A549 (cell line): Measurements from ENCODE around the gene OCIAD2. TPM values are rescaled to one million over a fixed set of nuclear protein-coding genes. Genes with fewer than 3 reads are reported as not detected.

Source experiments
- ATAC-seq, 2 experiments: fragments of 200-7000 bp in 1 of 2; fragments of >200 bp in 1 of 2; cut with Nextera tagmentation in 1 of 2; cut with Tn5 transposase in 1 of 2; 3 replicates each; pipeline versions ENCODE4 v1.8.0 to v1.9.1; 2018 to 2020; ENCODE audit warnings: mild to moderate bottlenecking in 1 of 2, moderate library complexity in 1 of 2
- CTCF ChIA-PET: fragments of 300-600 bp; sonication (Branson Sonifier 250); formaldehyde crosslinking; extraction: SDS; loops from one replicate; lab custom pipeline; 2021; ENCODE audit warnings: antibody characterized with exemption, inconsistent platforms; lab: Yijun Ruan, JAX
- POLR2A ChIA-PET: fragments of 350-600 bp; formaldehyde crosslinking; extraction: SDS; loops from one replicate; lab custom pipeline; 2021; ENCODE audit warnings: antibody characterized with exemption, inconsistent platforms; lab: Yijun Ruan, JAX
- DNase-seq, 2 experiments: peaks; one replicate each; pipeline versions ENCODE4 v3.0.0 to v3.0.0-alpha.2; 2011 to 2016; ENCODE audit warnings: low read depth in 1 of 2, low spot score in 1 of 2
- FAIRE-seq: peaks from 2 replicates; lab custom pipeline; 2011; peaks lifted over from hg19 to GRCh38; lab: Jason Lieb, UNC
- H3K27ac ChIP-seq, 2 experiments: fragments of >200 bp; sonication (Bioruptor Twin); formaldehyde crosslinking; 3 replicates each; pipeline ENCODE4 v1.5.1; 2016 to 2017
- H3K4me1 ChIP-seq: fragments of >200 bp; sonication (Bioruptor Twin); formaldehyde crosslinking; 3 replicates; pipeline ENCODE4 v1.6.1; 2016
- H3K4me2 ChIP-seq: fragments of >200 bp; sonication (Bioruptor Twin); formaldehyde crosslinking; 3 replicates; pipeline ENCODE4 v1.6.1; 2016
- H3K4me3 ChIP-seq: fragments of >200 bp; sonication (Bioruptor Twin); formaldehyde crosslinking; 3 replicates; pipeline ENCODE4 v1.5.1; 2016
- H3K9me3 ChIP-seq: fragments of >200 bp; sonication (Bioruptor Twin); formaldehyde crosslinking; 3 replicates; pipeline ENCODE4 v1.6.1; 2016
- ATOH8 ChIP-seq: fragments of 250-450 bp; sonication (Bioruptor Pico); IDR thresholded peaks from 2 replicates; pipeline ENCODE4 v1.5.0; 2020; ENCODE audit warnings: low read depth, mild to moderate bottlenecking, moderate library complexity
- CHD2 ChIP-seq: fragments of 150-350 bp; IDR thresholded peaks from 2 replicates; pipeline ENCODE4 v1.6.1; 2014; ENCODE audit warnings: low read length; ENCODE audit not compliant: partially characterized antibody
- CTCF ChIP-seq: fragments of >200 bp; sonication (Bioruptor Twin); formaldehyde crosslinking; IDR thresholded peaks from 3 replicates; pipeline ENCODE4 v1.5.1; 2016
- EHF ChIP-seq: fragments of 250-450 bp; sonication (Bioruptor Pico); IDR thresholded peaks from 2 replicates; pipeline ENCODE4 v1.5.0; 2020; ENCODE audit warnings: mild to moderate bottlenecking
- ESRRA ChIP-seq: fragments of 150-350 bp; IDR thresholded peaks from 2 replicates; pipeline ENCODE4 v1.6.1; 2014; ENCODE audit warnings: mild to moderate bottlenecking, low read length, borderline replicate concordance
- FOXS1 ChIP-seq: fragments of 250-450 bp; sonication (Bioruptor Pico); IDR thresholded peaks from 2 replicates; pipeline ENCODE4 v1.5.0; 2020; ENCODE audit warnings: mild to moderate bottlenecking, moderate library complexity
- GATA3 ChIP-seq: IDR thresholded peaks from 2 replicates; pipeline ENCODE4 v1.6.1; 2012; ENCODE audit warnings: borderline replicate concordance
- HDAC2 ChIP-seq: fragments of 200-600 bp; sonication (generic); IDR thresholded peaks from 2 replicates; pipeline ENCODE4 v1.6.1; 2016
- HEYL ChIP-seq: fragments of 250-450 bp; sonication (Bioruptor Pico); IDR thresholded peaks from 2 replicates; pipeline ENCODE4 v1.8.0; 2021; ENCODE audit warnings: mild to moderate bottlenecking, moderate library complexity
- HOXB5 ChIP-seq: fragments of 250-450 bp; sonication (Bioruptor Pico); IDR thresholded peaks from 2 replicates; pipeline ENCODE4 v1.5.0; 2020; ENCODE audit warnings: mild to moderate bottlenecking, moderate library complexity
- MYC ChIP-seq: IDR thresholded peaks from 2 replicates; pipeline ENCODE4 v1.6.1; 2012; ENCODE audit warnings: mild to moderate bottlenecking, inconsistent platforms, low read length, improper control_type of control experiment, borderline replicate concordance
- NFE2L2 ChIP-seq: fragments of 150-350 bp; conservative IDR thresholded peaks from 2 replicates; pipeline ENCODE4 v1.6.1; 2014; ENCODE audit warnings: low read length
- NR3C1 ChIP-seq: fragments of >200 bp; sonication (Bioruptor Twin); formaldehyde crosslinking; IDR thresholded peaks from 3 replicates; pipeline ENCODE4 v1.6.1; 2017
- PBX3 ChIP-seq: IDR thresholded peaks from 2 replicates; pipeline ENCODE4 v1.6.1; 2012
- POLR2A ChIP-seq: IDR thresholded peaks from 2 replicates; pipeline ENCODE4 v1.6.1; 2012; ENCODE audit warnings: mild to moderate bottlenecking, low read length
- RAD21 ChIP-seq, 2 experiments: fragments of >200 bp in 1 of 2; sonication (Bioruptor Twin) in 1 of 2; formaldehyde crosslinking in 1 of 2; IDR thresholded peaks in 1 of 2; conservative IDR thresholded peaks in 1 of 2; 2 replicates in 1 of 2; 3 replicates in 1 of 2; pipeline ENCODE4 v1.6.1; 2012 to 2018; ENCODE audit warnings: inconsistent platforms in 1 of 2
- RARB ChIP-seq: fragments of 250-450 bp; sonication (Bioruptor Pico); IDR thresholded peaks from 2 replicates; pipeline ENCODE4 v1.8.0; 2021; ENCODE audit warnings: mild to moderate bottlenecking, moderate library complexity
- TP53 ChIP-seq: fragments of 250-450 bp; sonication (Bioruptor Pico); IDR thresholded peaks from 2 replicates; pipeline ENCODE4 v1.5.0; 2021; ENCODE audit warnings: mild to moderate bottlenecking, moderate library complexity
- ZSCAN20 ChIP-seq: fragments of 250-450 bp; sonication (Bioruptor Pico); IDR thresholded peaks from 2 replicates; pipeline ENCODE4 v1.8.0; 2022; ENCODE audit warnings: mild to moderate bottlenecking, moderate library complexity
- WGBS: methylation state at CpG from one replicate; pipeline ENCODE4 v1.1.6; 2017; ENCODE audit errors: missing lambda C conversion rate; 5-methylcytosine and 5-hydroxymethylcytosine counted together
- polyA plus RNA-seq, 4 experiments: library from polyadenylated mRNA; depleted of rRNA in 3 of 4; stranded (reverse); fragments of >200 nt; fragmentation: RNase III in 1 of 4; extraction: RNeasy Plus Mini Kit Qiagen cat#74134 plus additional on column Dnase treatment in 1 of 4; gene quantifications; 2 replicates in 3 of 4; 3 replicates in 1 of 4; pipeline ENCODE4 v1.2.3, GENCODE V29; 2011 to 2017

The OCIAD2 gene
- polyA plus RNA-seq, 2 of the 4 experiments (the other 2 are of a cell fraction) = 141 to 170 TPM

- ATAC-seq = peak; percentile 43 to 60; a peak in 3 of 6 replicates
- Histone ChIP-seq H3K9me3 (no peaks in the 10 kb centered on the region), H3K4me2 (peak overlapping the region; percentile 27; the same call in 1 of the 3 replicates), H3K27ac (peak overlapping the region in 1 of 2 experiments; percentile 58; a peak in 1 of 6 replicates), H3K4me3 (no peak overlapping the region), H3K4me1 (peaks cover 14% of the 10 kb centered on the region; the same call in 2 of the 3 replicates)
- CTCF ChIA-PET = interaction anchor here (0.7 to 1.7 kb wide), 9 partner anchors 12 to 343 kb away, joined by 3 to 7 read pairs (median 5); no protein-coding TSS in a partner anchor
- peak; percentile 15 to 41 for DNase-seq
- WGBS = 41% methylated on average over 8 of the region's 8 CpGs
- no peak for TF ChIP-seq HEYL
- no peak for TF ChIP-seq GATA3
- TF ChIP-seq TP53 (CRISPR knock-in tag) = no peak
- no peak for TF ChIP-seq ZSCAN20 (CRISPR knock-in tag)
- no peak for TF ChIP-seq PBX3
- no peak for TF ChIP-seq NR3C1
- no peak for TF ChIP-seq RARB
- no peak for TF ChIP-seq ATOH8 (CRISPR knock-in tag)
- no peak for TF ChIP-seq HOXB5 (CRISPR knock-in tag)
- no peak for TF ChIP-seq FOXS1
- no peak for TF ChIP-seq NFE2L2
- no peak for TF ChIP-seq CHD2
- TF ChIP-seq CTCF = no peak
- TF ChIP-seq ESRRA = no peak
- FAIRE-seq = no peak
- POLR2A ChIA-PET = interaction anchor here (1.5 kb wide), 1 partner anchor 38 kb away, joined by 4 read pairs; the partner anchor contains the start of gene OCIAD2
Observed at GRCh38 chr4:48944252-48944651, 37.7 kb upstream of the OCIAD2 start.

DNA sequence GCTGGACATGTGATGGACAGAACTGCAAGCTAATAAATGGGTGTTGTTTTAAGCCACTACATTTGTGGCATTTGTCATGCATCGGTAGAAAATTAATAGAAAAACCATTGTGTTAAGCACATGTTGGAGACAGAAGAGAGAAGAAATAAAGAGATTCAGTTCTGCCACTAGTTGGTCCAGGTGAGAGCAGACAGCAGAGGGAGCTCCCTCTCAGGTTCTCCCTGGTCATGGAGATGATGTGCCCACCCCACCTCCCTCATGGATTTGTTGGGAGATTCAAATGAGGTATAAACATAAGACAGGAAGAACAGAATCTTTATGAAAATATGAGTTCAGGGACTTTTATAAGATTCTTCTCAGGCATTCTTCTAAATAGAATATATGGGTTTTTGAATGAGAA lies 36.8 kb upstream of the OCIAD2 start:
- TF ChIP-seq MYC (no peak), HDAC2 (no peak), RAD21 (conservative IDR thresholded peaks at IDR 0.05 in 1 of 2, IDR thresholded peaks at IDR 0.05 in 1 of 2) (peak; percentile 13; a peak in 1 of 5 replicates), POLR2A (no peak), EHF (CRISPR knock-in tag) (no peak), CTCF (peak; percentile 33)
- Histone ChIP-seq H3K4me2 (no peak overlapping the region), H3K9me3 (no peaks in the 10 kb centered on the region), H3K27ac (no peak overlapping the region), H3K4me3 (no peak overlapping the region), H3K4me1 (peaks cover 14% of the 10 kb centered on the region; the same call in 2 of the 3 replicates)
- POLR2A ChIA-PET = interaction anchor here (1.5 kb wide), 1 partner anchor 37 kb away, joined by 4 read pairs; the partner anchor contains the start of gene OCIAD2
- CTCF ChIA-PET = interaction anchor here (1.3 to 1.7 kb wide), 4 partner anchors 28 to 52 kb away, joined by 3 to 6 read pairs (median 4); no protein-coding TSS in a partner anchor
- WGBS = 23% methylated on average over 1 of the region's 1 CpG
- ATAC-seq (peak; percentile 59 to 72; a peak in 4 of 6 replicates), FAIRE-seq (no peak), DNase-seq (peak in 1 of 2 experiments; percentile 53)
